ENCODE measurements around the gene BAG2.

The BAG2 gene

DNA sequence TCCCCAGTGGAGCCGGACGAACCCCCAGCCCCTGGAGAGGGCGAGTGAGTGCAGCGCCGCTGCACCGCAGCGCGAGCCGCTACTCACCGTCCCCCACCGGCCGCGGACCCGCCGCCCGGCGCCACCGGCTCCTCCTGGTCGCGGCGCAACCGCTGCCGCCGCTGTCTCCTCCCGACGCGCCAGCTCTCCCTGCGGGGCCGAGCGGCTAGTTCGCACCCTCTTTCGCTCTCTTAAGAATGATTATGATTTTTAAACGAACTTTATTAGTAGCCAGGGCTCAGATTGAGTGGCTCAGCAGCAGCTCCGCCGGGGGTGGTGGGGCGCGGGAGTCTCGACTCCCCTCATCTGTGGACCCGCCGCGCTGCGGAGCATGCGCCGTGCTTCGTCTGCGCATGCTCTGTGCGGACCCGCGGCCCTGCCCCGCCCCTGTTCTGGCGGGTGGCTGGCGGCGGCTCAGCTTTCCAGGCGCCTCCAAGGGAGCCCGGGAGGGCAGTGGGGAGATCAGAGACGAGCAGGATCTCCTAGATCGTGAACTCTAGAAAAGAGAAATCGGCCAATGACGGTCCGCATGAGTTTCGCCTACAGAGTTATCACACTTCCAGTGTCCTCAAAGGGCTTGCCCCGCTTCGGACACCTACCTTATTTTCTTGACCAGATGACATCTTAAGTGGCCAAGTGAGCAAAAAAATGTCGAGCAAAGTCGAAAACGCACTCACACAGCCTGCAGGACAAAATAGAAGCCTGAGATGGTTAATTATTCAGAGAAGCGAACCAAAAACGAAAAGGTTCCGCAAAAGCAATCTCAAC, 50.0 kb downstream of the BAG2 start, which contains the start of gene RAB23:
Gene RAB23, minus strand, starts transcription at position 372 of the 807 bp plus-strand sequence. CDS start 11,927 bp downstream, outside the sequence.
- DNase-seq (ENCODE audit: low spot score), result peak; percentile 83

DNA sequence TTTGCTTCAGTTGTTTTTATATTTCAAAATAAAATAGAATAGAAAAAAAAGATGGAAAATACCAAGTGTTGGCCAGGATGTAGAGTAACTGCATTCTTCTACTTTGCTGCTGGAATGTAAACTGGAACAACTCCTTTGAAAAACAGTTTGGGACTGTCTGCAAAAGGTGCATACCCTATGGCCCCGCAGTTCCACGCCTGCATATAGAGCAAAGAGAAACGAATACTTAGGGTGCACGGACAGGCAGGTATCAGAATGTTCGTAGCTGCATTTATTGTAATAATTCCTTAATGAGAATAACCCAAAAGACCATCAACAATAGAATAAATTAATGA, 50.6 kb downstream of the BAG2 start:
- DNase-seq (ENCODE audit: low spot score), result peak; percentile 16

DNA sequence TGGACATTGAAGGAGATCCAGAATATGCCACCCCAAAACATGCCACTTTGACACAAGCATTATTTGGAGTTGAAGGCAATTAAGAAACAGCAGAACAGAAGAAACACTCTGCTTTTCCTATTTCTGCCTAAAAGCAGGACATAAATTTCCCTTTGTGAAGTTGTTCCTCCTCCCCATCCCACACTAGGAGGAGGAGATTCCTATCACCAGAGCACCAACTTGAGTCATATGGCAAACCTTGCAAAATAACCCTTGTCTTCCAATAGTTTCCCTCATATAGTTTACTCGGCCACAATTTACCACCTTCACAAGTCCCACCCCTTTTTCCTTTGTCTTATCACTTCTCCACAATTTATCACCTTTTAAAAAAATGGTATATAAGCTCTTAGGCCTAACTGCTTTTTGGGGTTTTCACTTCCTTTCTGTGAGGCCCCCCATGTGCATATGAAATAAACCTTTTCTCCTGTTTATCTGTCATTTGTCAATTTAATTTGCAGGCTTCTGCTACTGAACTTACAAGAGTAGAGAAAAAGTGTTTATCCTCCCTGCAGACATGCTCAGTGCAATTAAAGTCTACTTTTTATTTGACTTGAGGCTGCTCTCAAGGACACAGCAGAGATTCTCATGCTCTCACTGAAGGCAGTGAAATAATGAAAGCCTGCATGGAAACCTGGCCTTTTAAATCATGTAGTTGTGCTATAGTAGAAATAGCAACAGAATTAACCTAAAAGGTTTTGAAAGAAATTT, 52.8 kb downstream of the BAG2 start:
- no peak for DNase-seq (ENCODE audit: low spot score)

DNA sequence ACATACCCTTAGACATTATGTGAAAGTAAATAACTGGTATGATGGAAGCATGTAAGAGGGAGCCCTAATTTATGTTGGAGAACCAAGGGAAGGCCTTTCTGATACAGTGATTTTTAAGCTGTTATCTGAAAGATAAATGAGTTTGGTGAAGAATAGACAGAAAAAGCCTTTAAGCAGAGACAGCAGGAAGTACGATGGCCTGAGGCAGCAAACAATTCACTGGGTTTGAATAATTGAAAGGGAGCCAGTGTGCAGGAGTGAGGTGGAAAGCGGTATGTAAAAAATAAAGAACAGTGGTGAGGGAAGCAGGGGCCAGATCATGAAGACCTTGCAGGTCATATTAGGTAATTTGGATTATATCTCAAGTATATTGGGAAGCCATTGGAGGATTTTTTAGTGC, 54.1 kb downstream of the BAG2 start:
- DNase-seq (ENCODE audit: low spot score), result no peak

Data from globus pallidus (tissue), 1 donor.